Mesenchymal stem cell (in vitro differentiated cells and primary cell): ENCODE measurements around the gene KRTAP25-1.

Experiments used
- DNase-seq: peaks from one replicate; pipeline ENCODE4 v3.0.0-alpha.2; 2013
- H2AFZ ChIP-seq: one replicate; pipeline ENCODE4 v1.6.1; 2013; ENCODE audit warnings: low read depth, mild to moderate bottlenecking, control low read depth, inconsistent platforms, low read length, moderate library complexity
- H2AK5ac ChIP-seq: 2 replicates; pipeline ENCODE4 v1.6.1; 2013; ENCODE audit warnings: low read length, moderate library complexity, mild to moderate bottlenecking, inconsistent platforms; ENCODE audit not compliant: severe bottlenecking
- H2BK120ac ChIP-seq: one replicate; pipeline ENCODE4 v1.6.1; 2013; ENCODE audit warnings: low read depth, mild to moderate bottlenecking, inconsistent platforms, low read length, moderate library complexity
- H2BK12ac ChIP-seq, 2 experiments: one replicate each; pipeline ENCODE4 v1.6.1; 2013; ENCODE audit warnings: inconsistent platforms in 2 of 2, low read length in 2 of 2, mild to moderate bottlenecking in 2 of 2, moderate library complexity in 2 of 2, control low read depth in 1 of 2
- H2BK15ac ChIP-seq: one replicate; pipeline ENCODE4 v1.6.1; 2013; ENCODE audit warnings: mild to moderate bottlenecking, low read depth, inconsistent platforms; ENCODE audit not compliant: poor library complexity, severe bottlenecking
- H2BK5ac ChIP-seq: 2 replicates; pipeline ENCODE4 v1.6.1; 2013; ENCODE audit warnings: low read depth, mild to moderate bottlenecking, low read length, control low read depth, inconsistent platforms; ENCODE audit not compliant: poor library complexity, severe bottlenecking
- H3K14ac ChIP-seq, 2 experiments: one replicate each; pipeline ENCODE4 v1.6.1; 2013; ENCODE audit warnings: inconsistent platforms in 2 of 2, low read length in 2 of 2, control low read depth in 1 of 2, mild to moderate bottlenecking in 1 of 2, moderate library complexity in 1 of 2
- H3K18ac ChIP-seq, 2 experiments: one replicate each; pipeline ENCODE4 v1.6.1; 2013; ENCODE audit warnings: inconsistent platforms in 2 of 2, low read length in 2 of 2, control low read depth in 1 of 2, low read depth in 1 of 2, mild to moderate bottlenecking in 1 of 2
- H3K23ac ChIP-seq, 2 experiments: one replicate each; pipeline ENCODE4 v1.6.1; 2013; ENCODE audit warnings: inconsistent platforms in 2 of 2, low read length in 2 of 2, mild to moderate bottlenecking in 2 of 2, moderate library complexity in 2 of 2, control low read depth in 1 of 2
- H3K27ac ChIP-seq: 2 replicates; pipeline ENCODE4 v1.5.1; 2013; ENCODE audit warnings: mild to moderate bottlenecking, moderate library complexity, low read length, control low read depth, inconsistent platforms; ENCODE audit not compliant: poor library complexity, severe bottlenecking
- H3K27me3 ChIP-seq, 2 experiments: 2 replicates each; pipeline versions ENCODE4 v1.6.1 to v1.7.0; 2013; ENCODE audit warnings: low read length in 2 of 2, mild to moderate bottlenecking in 2 of 2, moderate library complexity in 2 of 2, control low read depth in 1 of 2, inconsistent platforms in 1 of 2; ENCODE audit not compliant: control insufficient read depth in 1 of 2, insufficient read depth in 1 of 2
- H3K36me3 ChIP-seq, 2 experiments: 2 replicates each; pipeline versions ENCODE4 v1.6.1 to v1.7.0; 2013; ENCODE audit warnings: low read length in 2 of 2, control low read depth in 1 of 2, inconsistent platforms in 1 of 2, low read depth in 1 of 2, mild to moderate bottlenecking in 1 of 2; ENCODE audit not compliant: insufficient read depth in 2 of 2, control insufficient read depth in 1 of 2
- H3K4ac ChIP-seq, 2 experiments: one replicate each; pipeline ENCODE4 v1.6.1; 2013; ENCODE audit warnings: inconsistent platforms in 2 of 2, low read length in 2 of 2, mild to moderate bottlenecking in 2 of 2, moderate library complexity in 2 of 2, control low read depth in 1 of 2, low read depth in 1 of 2
- H3K4me1 ChIP-seq: 2 replicates; pipeline ENCODE4 v1.6.1; 2013; ENCODE audit warnings: low read depth, low read length, control low read depth; ENCODE audit not compliant: control insufficient read depth, insufficient read depth
- H3K4me2 ChIP-seq: 2 replicates; pipeline ENCODE4 v1.6.1; 2013; ENCODE audit warnings: low read length, mild to moderate bottlenecking, inconsistent platforms; ENCODE audit not compliant: poor library complexity, severe bottlenecking
- H3K4me3 ChIP-seq, 2 experiments: 2 replicates each; pipeline versions ENCODE4 v1.5.1 to v1.7.0; 2013; ENCODE audit warnings: low read length in 2 of 2, mild to moderate bottlenecking in 2 of 2, control low read depth in 1 of 2, low read depth in 1 of 2; ENCODE audit not compliant: insufficient read depth in 1 of 2
- H3K79me1 ChIP-seq: replicated peaks from 2 replicates; pipeline ENCODE4 v1.6.1; 2013; ENCODE audit warnings: mild to moderate bottlenecking, control low read depth, low read length, inconsistent platforms; ENCODE audit not compliant: poor library complexity, severe bottlenecking
- H3K9ac ChIP-seq: 2 replicates; pipeline ENCODE4 v1.7.0; 2013; ENCODE audit warnings: mild to moderate bottlenecking, low read length, moderate library complexity
- H3K9me3 ChIP-seq: 2 replicates; pipeline ENCODE4 v1.7.0; 2013; ENCODE audit warnings: mild to moderate bottlenecking, low read length; ENCODE audit not compliant: control insufficient read depth
- H4K8ac ChIP-seq: one replicate; pipeline ENCODE4 v1.6.1; 2013; ENCODE audit warnings: inconsistent platforms, mild to moderate bottlenecking, low read length, moderate library complexity
- H4K91ac ChIP-seq: one replicate; pipeline ENCODE4 v1.6.1; 2013; ENCODE audit warnings: mild to moderate bottlenecking, low read length, inconsistent platforms
- WGBS: methylation state at CpG from one replicate; pipeline ENCODE4 v1.1.7; 2013; ENCODE audit warnings: mixed read lengths; 5-methylcytosine and 5-hydroxymethylcytosine counted together

The KRTAP25-1 gene

DNA sequence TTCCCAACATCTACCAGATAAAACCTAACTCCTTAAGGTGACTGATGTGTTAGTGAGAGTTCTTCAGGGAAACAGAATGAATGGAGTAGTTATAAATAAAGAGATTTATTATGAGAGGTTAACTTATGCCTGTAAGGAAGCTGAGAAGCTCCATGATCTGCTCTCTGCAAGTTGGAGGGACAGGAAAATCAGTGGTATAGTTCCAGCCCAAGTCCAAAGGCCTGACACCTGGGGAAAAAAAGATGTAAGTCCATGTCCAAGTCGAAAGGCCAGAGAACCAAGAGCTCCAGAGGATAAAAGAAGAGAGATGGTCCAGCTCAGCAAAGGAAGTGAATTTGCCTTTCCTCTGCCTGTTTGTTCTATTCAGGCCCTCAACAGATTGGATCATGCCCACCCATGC lies 33.6 kb downstream of the KRTAP25-1 start:
- no peak overlapping the region for H3K27ac ChIP-seq
- H3K4me1 ChIP-seq = no peaks in the 10 kb centered on the region
- H2BK120ac ChIP-seq = no peak overlapping the region
- no peaks in the 10 kb centered on the region for H3K36me3 ChIP-seq
- DNase-seq = no peak
- H2BK12ac ChIP-seq = no peak overlapping the region
- no peak overlapping the region for H4K8ac ChIP-seq
- H3K4me3 ChIP-seq = no peak overlapping the region
- H3K9ac ChIP-seq = no peak overlapping the region
- H3K4me2 ChIP-seq = no peak overlapping the region
- H2BK15ac ChIP-seq = no peak overlapping the region
- H3K9me3 ChIP-seq = no peaks in the 10 kb centered on the region
- no peaks in the 10 kb centered on the region for H3K79me1 ChIP-seq
- H3K27me3 ChIP-seq = no peaks in the 10 kb centered on the region
- H3K18ac ChIP-seq = no peak overlapping the region
- no peak overlapping the region for H2AFZ ChIP-seq
- no peak overlapping the region for H2BK5ac ChIP-seq
- H3K14ac ChIP-seq = no peak overlapping the region
- H3K23ac ChIP-seq = no peak overlapping the region
- no peak overlapping the region for H2AK5ac ChIP-seq
- WGBS = 68% methylated on average over 1 of the region's 1 CpG
- H3K4ac ChIP-seq = no peak overlapping the region
- no peak overlapping the region for H4K91ac ChIP-seq

DNA sequence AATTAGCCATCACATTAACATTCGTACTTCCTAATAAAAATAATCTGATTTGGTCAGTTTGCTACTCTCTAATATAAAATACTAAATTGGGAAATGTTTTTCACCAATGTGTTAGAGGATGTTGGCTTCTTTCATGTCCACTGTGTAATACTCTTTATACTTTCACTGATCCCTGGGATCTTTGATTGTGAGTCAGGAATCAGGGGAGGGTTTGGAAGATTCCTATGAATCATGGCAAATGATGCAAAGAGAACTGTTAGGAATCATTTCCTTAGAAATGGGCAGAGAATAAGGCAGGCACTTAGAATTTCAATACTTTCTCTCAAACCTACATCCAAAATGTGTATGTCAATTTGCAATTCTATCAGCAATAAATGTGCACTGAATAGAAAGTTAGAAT lies 37.5 kb downstream of the KRTAP25-1 start:
- no peak for DNase-seq
- H3K4me2 ChIP-seq = no peak overlapping the region
- H3K27me3 ChIP-seq = no peaks in the 10 kb centered on the region
- H2BK15ac ChIP-seq = no peak overlapping the region
- no peak overlapping the region for H2AK5ac ChIP-seq
- H3K4me3 ChIP-seq = no peak overlapping the region
- no peaks in the 10 kb centered on the region for H3K9me3 ChIP-seq
- H3K4me1 ChIP-seq = no peaks in the 10 kb centered on the region
- no peak overlapping the region for H3K4ac ChIP-seq
- H3K79me1 ChIP-seq = no peaks in the 10 kb centered on the region
- no peak overlapping the region for H3K14ac ChIP-seq
- no peak overlapping the region for H3K18ac ChIP-seq
- no peak overlapping the region for H2BK12ac ChIP-seq
- H3K23ac ChIP-seq = no peak overlapping the region
- WGBS = no CpG with 5 or more reads among the region's 1 CpG
- H3K9ac ChIP-seq = no peak overlapping the region
- no peak overlapping the region for H3K27ac ChIP-seq
- H2AFZ ChIP-seq = no peak overlapping the region
- H2BK5ac ChIP-seq = no peak overlapping the region
- H4K91ac ChIP-seq = no peak overlapping the region
- no peak overlapping the region for H4K8ac ChIP-seq
- no peaks in the 10 kb centered on the region for H3K36me3 ChIP-seq
- H2BK120ac ChIP-seq = no peak overlapping the region

DNA sequence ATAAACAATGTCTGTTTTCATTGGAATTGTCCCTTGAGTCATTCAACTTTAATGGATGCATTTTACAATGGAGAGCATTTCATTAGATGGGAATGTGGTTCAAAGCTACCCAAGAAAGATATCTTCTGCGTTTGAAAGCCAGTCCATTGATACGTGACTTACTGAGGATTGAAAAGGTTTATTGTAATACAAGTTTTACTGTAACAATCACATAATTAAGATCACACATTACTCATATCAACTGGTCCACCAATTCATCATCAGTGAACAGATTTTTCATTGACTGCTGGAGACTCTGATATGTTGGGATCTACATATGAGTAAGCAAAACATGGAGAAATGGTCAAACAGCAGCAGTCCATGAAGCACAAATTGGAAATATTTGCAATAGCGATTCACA lies 39.4 kb downstream of the KRTAP25-1 start:
- WGBS = 75% methylated on average over 1 of the region's 3 CpGs
- H3K9me3 ChIP-seq = no peaks in the 10 kb centered on the region
- H4K91ac ChIP-seq = no peak overlapping the region
- no peak overlapping the region for H3K4me2 ChIP-seq
- no peak overlapping the region for H2BK12ac ChIP-seq
- no peak overlapping the region for H2BK15ac ChIP-seq
- H2BK120ac ChIP-seq = no peak overlapping the region
- DNase-seq = no peak
- no peaks in the 10 kb centered on the region for H3K4me1 ChIP-seq
- H2AK5ac ChIP-seq = no peak overlapping the region
- H3K4me3 ChIP-seq = no peak overlapping the region
- no peaks in the 10 kb centered on the region for H3K36me3 ChIP-seq
- H2BK5ac ChIP-seq = no peak overlapping the region
- H3K27me3 ChIP-seq = no peaks in the 10 kb centered on the region
- no peak overlapping the region for H4K8ac ChIP-seq
- H3K18ac ChIP-seq = no peak overlapping the region
- no peak overlapping the region for H3K14ac ChIP-seq
- H3K79me1 ChIP-seq = no peaks in the 10 kb centered on the region
- no peak overlapping the region for H3K4ac ChIP-seq
- no peak overlapping the region for H3K23ac ChIP-seq
- H3K27ac ChIP-seq = no peak overlapping the region
- no peak overlapping the region for H2AFZ ChIP-seq
- no peak overlapping the region for H3K9ac ChIP-seq

DNA sequence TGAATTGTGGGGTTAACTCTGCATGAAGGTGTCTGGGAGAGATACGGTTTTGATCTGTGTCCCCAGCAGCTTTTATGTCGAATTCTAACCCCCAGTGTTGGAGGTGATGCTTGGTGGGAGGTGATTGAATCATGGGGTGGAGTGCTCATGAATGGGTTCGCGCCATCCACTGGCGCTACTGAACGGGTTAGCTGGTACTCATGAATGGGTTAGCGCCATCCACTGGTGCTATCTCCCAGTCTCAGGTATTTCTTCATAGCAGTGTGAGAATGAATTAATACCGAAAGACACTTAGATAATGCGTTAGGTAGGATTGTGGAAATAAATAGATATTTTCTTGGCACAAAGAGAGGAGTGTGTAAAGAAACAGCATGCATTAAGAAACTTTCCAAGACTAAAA lies 40.5 kb downstream of the KRTAP25-1 start:
- H3K4me1 ChIP-seq = no peaks in the 10 kb centered on the region
- no peak overlapping the region for H2BK12ac ChIP-seq
- H4K8ac ChIP-seq = no peak overlapping the region
- H4K91ac ChIP-seq = no peak overlapping the region
- no peak overlapping the region for H2AFZ ChIP-seq
- no peak overlapping the region for H3K4me3 ChIP-seq
- H3K27ac ChIP-seq = no peak overlapping the region
- DNase-seq = no peak
- H2BK15ac ChIP-seq = no peak overlapping the region
- WGBS = 70% methylated on average over 9 of the region's 9 CpGs
- no peak overlapping the region for H3K23ac ChIP-seq
- H3K9ac ChIP-seq = no peak overlapping the region
- no peak overlapping the region for H2BK5ac ChIP-seq
- no peak overlapping the region for H3K18ac ChIP-seq
- H3K36me3 ChIP-seq = no peaks in the 10 kb centered on the region
- H3K79me1 ChIP-seq = no peaks in the 10 kb centered on the region
- no peak overlapping the region for H2AK5ac ChIP-seq
- H3K27me3 ChIP-seq = no peaks in the 10 kb centered on the region
- no peak overlapping the region for H2BK120ac ChIP-seq
- H3K9me3 ChIP-seq = no peaks in the 10 kb centered on the region
- H3K4ac ChIP-seq = no peak overlapping the region
- H3K14ac ChIP-seq = no peak overlapping the region
- no peak overlapping the region for H3K4me2 ChIP-seq
